SK-N-SH (cell line): Measurements from ENCODE around the gene SENP1. TPM values are rescaled to one million over a fixed set of nuclear protein-coding genes. Genes with fewer than 3 reads are reported as not detected.

Experiments used
- CTCF ChIA-PET: fragments of 300-600, 350-600 bp; formaldehyde crosslinking; extraction: SDS; loops from one replicate; lab custom pipeline; 2021; lab: Yijun Ruan, JAX
- POLR2A ChIA-PET: fragments of 350-600 bp; sonication (Branson Sonifier 250); formaldehyde crosslinking; extraction: SDS; loops from one replicate; lab custom pipeline; 2020; ENCODE audit warnings: antibody characterized with exemption, inconsistent platforms; lab: Yijun Ruan, JAX
- DNase-seq: peaks from one replicate; pipeline ENCODE4 v3.0.0; 2012
- H2AFZ ChIP-seq: fragments of 200-600 bp; sonication (generic); 2 replicates; pipeline ENCODE4 v1.8.1; 2016; ENCODE audit warnings: antibody characterized with exemption, mild to moderate bottlenecking, low read depth
- H3F3A ChIP-seq: fragments of 200-600 bp; sonication (generic); replicated peaks from 2 replicates; pipeline ENCODE3; 2016; ENCODE audit warnings: antibody characterized with exemption, mild to moderate bottlenecking; ENCODE audit not compliant: insufficient read depth
- H3K27ac ChIP-seq, 2 experiments: fragments of 200-500 bp in 1 of 2; fragments of 200-600 bp in 1 of 2; sonication (Bioruptor generic) in 1 of 2; sonication (generic), shearing (Covaris generic) in 1 of 2; 2 replicates each; pipeline versions ENCODE4 v1.5.1 to v1.6.1; 2014 to 2016; ENCODE audit warnings: low read depth in 2 of 2, inconsistent platforms in 1 of 2, low read length in 1 of 2, mild to moderate bottlenecking in 1 of 2, mixed read lengths in 1 of 2
- H3K27me3 ChIP-seq: fragments of 200-600 bp; sonication (generic), shearing (Covaris generic); 2 replicates; pipeline ENCODE4 v1.6.1; 2016; ENCODE audit warnings: mixed run types; ENCODE audit not compliant: insufficient read depth
- H3K36me3 ChIP-seq, 2 experiments: fragments of 200-500 bp in 1 of 2; fragments of 200-600 bp in 1 of 2; sonication (Bioruptor generic) in 1 of 2; sonication (generic) in 1 of 2; replicated peaks in 1 of 2; 2 replicates each; pipeline versions ENCODE3 to v1.5.1; 2014 to 2016; ENCODE audit warnings: low read length in 1 of 2, mild to moderate bottlenecking in 1 of 2; ENCODE audit not compliant: insufficient read depth in 2 of 2, control insufficient read depth in 1 of 2
- H3K4me1 ChIP-seq, 2 experiments: fragments of 200-500 bp in 1 of 2; fragments of 200-600 bp in 1 of 2; sonication (Bioruptor generic) in 1 of 2; sonication (generic), shearing (Covaris generic) in 1 of 2; 2 replicates each; pipeline versions ENCODE4 v1.5.1 to v1.6.1; 2014 to 2016; ENCODE audit warnings: low read depth in 1 of 2, low read length in 1 of 2, mixed run types in 1 of 2; ENCODE audit not compliant: insufficient read depth in 2 of 2, control insufficient read depth in 1 of 2
- H3K4me2 ChIP-seq: fragments of 200-600 bp; sonication (generic), shearing (Covaris generic); 2 replicates; pipeline ENCODE4 v1.6.1; 2017; ENCODE audit warnings: mixed run types
- H3K4me3 ChIP-seq, 2 experiments: fragments of 200-500 bp in 1 of 2; fragments of 200-600 bp in 1 of 2; sonication (Bioruptor generic) in 1 of 2; sonication (generic), shearing (Covaris generic) in 1 of 2; 2 replicates each; pipeline versions ENCODE4 v1.5.1 to v1.8.1; 2014 to 2016; ENCODE audit warnings: low read depth in 2 of 2, inconsistent platforms in 1 of 2, low read length in 1 of 2, mild to moderate bottlenecking in 1 of 2, mixed read lengths in 1 of 2, moderate library complexity in 1 of 2
- H3K79me2 ChIP-seq: fragments of 200-600 bp; sonication (generic); 2 replicates; pipeline ENCODE4 v1.8.1; 2017; ENCODE audit warnings: mild to moderate bottlenecking; ENCODE audit not compliant: insufficient read depth
- H3K9ac ChIP-seq: fragments of 200-600 bp; sonication (generic); 2 replicates; pipeline ENCODE4 v1.6.1; 2017; ENCODE audit warnings: mixed run types
- H3K9me2 ChIP-seq: fragments of 200-600 bp; sonication (generic); 2 replicates; pipeline ENCODE4 v1.6.1; 2017; ENCODE audit warnings: mixed run types
- H3K9me3 ChIP-seq: fragments of 200-600 bp; sonication (generic); 2 replicates; pipeline ENCODE4 v1.6.1; 2017; ENCODE audit warnings: mixed run types, mild to moderate bottlenecking, moderate library complexity
- H4K20me1 ChIP-seq: fragments of 200-600 bp; sonication (generic); 2 replicates; pipeline ENCODE4 v1.6.1; 2017; ENCODE audit warnings: mild to moderate bottlenecking, mixed run types; ENCODE audit not compliant: insufficient read depth
- CHD2 ChIP-seq: fragments of 150-350 bp; IDR thresholded peaks from 2 replicates; pipeline ENCODE4 v1.6.1; 2018; ENCODE audit warnings: low read length; ENCODE audit not compliant: partially characterized antibody
- ELF1 ChIP-seq: IDR thresholded peaks from 2 replicates; pipeline ENCODE4 v1.4.0; 2012
- EP300 ChIP-seq, 2 experiments: IDR thresholded peaks; 2 replicates each; pipeline versions ENCODE4 v1.4.0 to v1.6.1; 2012; ENCODE audit warnings: borderline replicate concordance in 1 of 2, low read depth in 1 of 2, low read length in 1 of 2
- EZH2phosphoT487 ChIP-seq: fragments of 200-600 bp; sonication (generic); IDR thresholded peaks from 2 replicates; pipeline ENCODE4 v1.6.1; 2017; ENCODE audit warnings: low read depth, mixed run types, mild to moderate bottlenecking, antibody characterized with exemption, moderate library complexity, borderline replicate concordance
- FOSL2 ChIP-seq: IDR thresholded peaks from 2 replicates; pipeline ENCODE4 v1.4.0; 2012; ENCODE audit warnings: low read depth, mild to moderate bottlenecking, moderate library complexity, borderline replicate concordance
- FOXJ3 ChIP-seq: sonication (generic); formaldehyde crosslinking; IDR thresholded peaks from 2 replicates; pipeline ENCODE4 v1.5.1; 2020; ENCODE audit warnings: mild to moderate bottlenecking, missing genetic modification reagents
- FOXM1 ChIP-seq: IDR thresholded peaks from 2 replicates; pipeline ENCODE4 v1.4.0; 2012; ENCODE audit warnings: low read depth, mild to moderate bottlenecking
- GABPA ChIP-seq: IDR thresholded peaks from 2 replicates; pipeline ENCODE4 v1.4.0; 2012; ENCODE audit warnings: low read depth, mild to moderate bottlenecking
- GATA2 ChIP-seq: sonication (generic); formaldehyde crosslinking; IDR thresholded peaks from 2 replicates; pipeline ENCODE4 v1.5.0; 2020; ENCODE audit warnings: mild to moderate bottlenecking, missing genetic modification reagents
- MAX ChIP-seq: IDR thresholded peaks from 2 replicates; pipeline ENCODE4 v1.4.0; 2012; ENCODE audit warnings: low read depth
- MEF2A ChIP-seq: IDR thresholded peaks from 2 replicates; pipeline ENCODE4 v1.4.0; 2012; ENCODE audit warnings: low read depth, borderline replicate concordance
- NFIC ChIP-seq: IDR thresholded peaks from 2 replicates; pipeline ENCODE4 v1.4.0; 2012; ENCODE audit warnings: borderline replicate concordance
- RFX5 ChIP-seq: IDR thresholded peaks from 2 replicates; pipeline ENCODE4 v1.6.1; 2012; ENCODE audit warnings: mild to moderate bottlenecking, improper control_type of control experiment, low read length
- RXRA ChIP-seq: IDR thresholded peaks from 2 replicates; pipeline ENCODE4 v1.4.0; 2012; ENCODE audit warnings: low read depth, mild to moderate bottlenecking, borderline replicate concordance
- TCF12 ChIP-seq: IDR thresholded peaks from 2 replicates; pipeline ENCODE4 v1.4.0; 2012
- ZBTB33 ChIP-seq: IDR thresholded peaks from 2 replicates; pipeline ENCODE4 v1.4.0; 2012; ENCODE audit warnings: low read depth, borderline replicate concordance
- WGBS: methylation state at CpG from one replicate; pipeline ENCODE4 v1.1.6; 2017; ENCODE audit warnings: low lambda C conversion rate; 5-methylcytosine and 5-hydroxymethylcytosine counted together
- polyA plus RNA-seq, 3 experiments: library from polyadenylated mRNA; depleted of rRNA; stranded (reverse); fragments of >200 nt; gene quantifications; 2 replicates each; pipeline ENCODE4 v1.2.3, GENCODE V29; 2012
- TF ChIP-seq, protein P1 (sequence below): fragments of 200-600 bp; sonication (generic); IDR thresholded peaks from 2 replicates; pipeline ENCODE4 v1.6.1; 2017; ENCODE audit warnings: antibody characterized with exemption, mild to moderate bottlenecking, moderate library complexity
- TF ChIP-seq, protein P2 (sequence below): IDR thresholded peaks from 2 replicates; pipeline ENCODE4; 2012
- TF ChIP-seq, protein P3 (sequence below): fragments of 150-350 bp; IDR thresholded peaks from 2 replicates; pipeline ENCODE4 v1.6.1; 2017; ENCODE audit warnings: antibody characterized with exemption, low read length, low read depth, borderline replicate concordance

The SENP1 gene
- polyA plus RNA-seq, 1 of the 3 experiments (the other 2 are of a cell fraction): 5.6 TPM

DNA sequence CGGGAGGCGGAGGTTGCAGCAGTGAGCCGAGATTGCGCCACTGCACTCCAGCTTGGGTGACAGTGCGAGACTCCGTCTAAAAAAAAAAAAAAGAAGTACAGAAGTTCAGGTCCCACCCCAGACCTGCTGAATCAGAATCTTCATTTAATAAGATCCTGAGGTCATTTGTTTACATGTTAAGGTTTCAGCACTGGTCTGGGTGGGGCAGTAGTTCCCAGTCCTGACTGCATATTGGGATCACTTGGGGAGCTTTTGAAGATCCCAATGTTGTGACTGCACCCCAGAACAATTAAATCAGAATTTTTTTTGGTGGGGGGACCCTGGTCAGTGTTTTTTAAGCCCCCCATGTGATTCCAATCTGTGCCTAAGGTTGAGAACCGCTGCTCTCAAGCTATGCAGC, 89.9 kb downstream of the SENP1 start:
- Histone ChIP-seq H2AFZ (no peak overlapping the region), H3F3A (no peaks in the 10 kb centered on the region), H3K4me3 (no peak overlapping the region), H3K4me2 (no peak overlapping the region), H3K27ac (no peak overlapping the region), H3K9me2 (no peaks in the 10 kb centered on the region), H3K27me3 (peaks cover 45% of the 10 kb centered on the region), H4K20me1 (no peaks in the 10 kb centered on the region), H3K36me3 (no peaks in the 10 kb centered on the region), H3K4me1 (no peaks in the 10 kb centered on the region), H3K9ac (no peak overlapping the region), H3K79me2 (no peaks in the 10 kb centered on the region), H3K9me3 (no peaks in the 10 kb centered on the region)
- TF ChIP-seq FOXJ3 (no peak), RXRA (no peak), MAX (no peak), GABPA (no peak), GATA2 (CRISPR knock-in tag) (no peak), ZBTB33 (no peak), EP300 (IDR thresholded peaks at IDR 0.05; ENCODE audit: borderline replicate concordance in 1 of 2, low read depth in 1 of 2, low read length in 1 of 2) (no peak), RFX5 (no peak), NFIC (no peak), MEF2A (no peak), FOSL2 (no peak), TCF12 (no peak), EZH2phosphoT487 (no peak), FOXM1 (no peak), CHD2 (no peak), ELF1 (no peak)
- TF ChIP-seq, protein P1, sequence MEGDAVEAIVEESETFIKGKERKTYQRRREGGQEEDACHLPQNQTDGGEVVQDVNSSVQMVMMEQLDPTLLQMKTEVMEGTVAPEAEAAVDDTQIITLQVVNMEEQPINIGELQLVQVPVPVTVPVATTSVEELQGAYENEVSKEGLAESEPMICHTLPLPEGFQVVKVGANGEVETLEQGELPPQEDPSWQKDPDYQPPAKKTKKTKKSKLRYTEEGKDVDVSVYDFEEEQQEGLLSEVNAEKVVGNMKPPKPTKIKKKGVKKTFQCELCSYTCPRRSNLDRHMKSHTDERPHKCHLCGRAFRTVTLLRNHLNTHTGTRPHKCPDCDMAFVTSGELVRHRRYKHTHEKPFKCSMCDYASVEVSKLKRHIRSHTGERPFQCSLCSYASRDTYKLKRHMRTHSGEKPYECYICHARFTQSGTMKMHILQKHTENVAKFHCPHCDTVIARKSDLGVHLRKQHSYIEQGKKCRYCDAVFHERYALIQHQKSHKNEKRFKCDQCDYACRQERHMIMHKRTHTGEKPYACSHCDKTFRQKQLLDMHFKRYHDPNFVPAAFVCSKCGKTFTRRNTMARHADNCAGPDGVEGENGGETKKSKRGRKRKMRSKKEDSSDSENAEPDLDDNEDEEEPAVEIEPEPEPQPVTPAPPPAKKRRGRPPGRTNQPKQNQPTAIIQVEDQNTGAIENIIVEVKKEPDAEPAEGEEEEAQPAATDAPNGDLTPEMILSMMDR: no peak
- TF ChIP-seq, protein P2, sequence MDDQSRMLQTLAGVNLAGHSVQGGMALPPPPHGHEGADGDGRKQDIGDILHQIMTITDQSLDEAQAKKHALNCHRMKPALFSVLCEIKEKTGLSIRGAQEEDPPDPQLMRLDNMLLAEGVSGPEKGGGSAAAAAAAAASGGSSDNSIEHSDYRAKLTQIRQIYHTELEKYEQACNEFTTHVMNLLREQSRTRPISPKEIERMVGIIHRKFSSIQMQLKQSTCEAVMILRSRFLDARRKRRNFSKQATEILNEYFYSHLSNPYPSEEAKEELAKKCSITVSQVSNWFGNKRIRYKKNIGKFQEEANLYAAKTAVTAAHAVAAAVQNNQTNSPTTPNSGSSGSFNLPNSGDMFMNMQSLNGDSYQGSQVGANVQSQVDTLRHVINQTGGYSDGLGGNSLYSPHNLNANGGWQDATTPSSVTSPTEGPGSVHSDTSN: no peak
- TF ChIP-seq, protein P3, sequence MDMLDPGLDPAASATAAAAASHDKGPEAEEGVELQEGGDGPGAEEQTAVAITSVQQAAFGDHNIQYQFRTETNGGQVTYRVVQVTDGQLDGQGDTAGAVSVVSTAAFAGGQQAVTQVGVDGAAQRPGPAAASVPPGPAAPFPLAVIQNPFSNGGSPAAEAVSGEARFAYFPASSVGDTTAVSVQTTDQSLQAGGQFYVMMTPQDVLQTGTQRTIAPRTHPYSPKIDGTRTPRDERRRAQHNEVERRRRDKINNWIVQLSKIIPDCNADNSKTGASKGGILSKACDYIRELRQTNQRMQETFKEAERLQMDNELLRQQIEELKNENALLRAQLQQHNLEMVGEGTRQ: no peak
- no peak for DNase-seq
- 74% methylated on average over 7 of the region's 7 CpGs for WGBS
- ChIA-PET CTCF (interaction anchor here (1.4 kb wide), 1 partner anchor 52 kb away, joined by 3 read pairs; the partner anchor contains the start of gene TMEM106C), POLR2A (no interaction called here)
